ENCODE measurements around the gene GK. TPM values are rescaled to one million over a fixed set of nuclear protein-coding genes. Genes with fewer than 3 reads are reported as not detected.

GK gene
- 4.7 TPM for total RNA-seq

GRCh38 chrX:30653415-30654131 is at the start of gene GK:
Gene GK (plus strand): TSS chrX:30653423. CDS start chrX:30653538, 115 bp downstream.
- Histone ChIP-seq H3K27me3 (ENCODE audit: control insufficient read depth in 3 of 3, insufficient read depth in 3 of 3, low read length in 3 of 3) (no peaks in the 10 kb centered on the region), H3K4me1 (ENCODE audit: control insufficient read depth in 3 of 3, insufficient read depth in 3 of 3, low read length in 3 of 3) (peaks cover 0 to 3% (median 2%) of the 10 kb centered on the region in 3 donors), H3K9me3 (ENCODE audit: control insufficient read depth in 3 of 3, low read length in 3 of 3) (no peaks in the 10 kb centered on the region), H3K36me3 (ENCODE audit: control insufficient read depth in 3 of 3, insufficient read depth in 3 of 3, low read length in 3 of 3) (no peaks in the 10 kb centered on the region), H3K27ac (ENCODE audit: low read depth, low read length) (peak within 1 kb of the TSS; percentile 68), H3K9ac (ENCODE audit: low read depth in 1 of 3, low read length in 3 of 3) (peak within 1 kb of the TSS; percentile 59 to 71 (median 66)), H3K4me3 (ENCODE audit: low read length in 3 of 3) (peak within 1 kb of the TSS; percentile 72 to 84 (median 78))

- Histone ChIP-seq H3K4me1 (ENCODE audit: control insufficient read depth in 3 of 3, insufficient read depth in 3 of 3, low read length in 3 of 3) (no peaks in the 10 kb centered on the region), H3K27ac (ENCODE audit: low read depth, low read length) (no peak overlapping the region), H3K36me3 (ENCODE audit: control insufficient read depth in 3 of 3, insufficient read depth in 3 of 3, low read length in 3 of 3) (no peaks in the 10 kb centered on the region), H3K4me3 (ENCODE audit: low read length in 3 of 3) (no peak overlapping the region), H3K9ac (ENCODE audit: low read depth in 1 of 3, low read length in 3 of 3) (no peak overlapping the region), H3K9me3 (ENCODE audit: control insufficient read depth in 3 of 3, low read length in 3 of 3) (no peaks in the 10 kb centered on the region), H3K27me3 (ENCODE audit: control insufficient read depth in 3 of 3, insufficient read depth in 3 of 3, low read length in 3 of 3) (no peaks in the 10 kb centered on the region)
Measured at GRCh38 chrX:30607155-30607554, 46.1 kb upstream of the GK start.

GRCh38 chrX:30610026-30610425 is 43.2 kb upstream of the GK start:
- Histone ChIP-seq H3K9ac (ENCODE audit: low read depth in 1 of 3, low read length in 3 of 3) (no peak overlapping the region), H3K4me1 (ENCODE audit: control insufficient read depth in 3 of 3, insufficient read depth in 3 of 3, low read length in 3 of 3) (no peaks in the 10 kb centered on the region), H3K27ac (ENCODE audit: low read depth, low read length) (no peak overlapping the region), H3K4me3 (ENCODE audit: low read length in 3 of 3) (no peak overlapping the region), H3K36me3 (ENCODE audit: control insufficient read depth in 3 of 3, insufficient read depth in 3 of 3, low read length in 3 of 3) (no peaks in the 10 kb centered on the region), H3K9me3 (ENCODE audit: control insufficient read depth in 3 of 3, low read length in 3 of 3) (no peaks in the 10 kb centered on the region), H3K27me3 (ENCODE audit: control insufficient read depth in 3 of 3, insufficient read depth in 3 of 3, low read length in 3 of 3) (no peaks in the 10 kb centered on the region)

GRCh38 chrX:30612250-30612655 is 41.0 kb upstream of the GK start:
- H3K4me3 ChIP-seq (ENCODE audit: low read length in 3 of 3): no peak overlapping the region
- no peaks in the 10 kb centered on the region for H3K36me3 ChIP-seq (ENCODE audit: control insufficient read depth in 3 of 3, insufficient read depth in 3 of 3, low read length in 3 of 3)
- H3K27me3 ChIP-seq (ENCODE audit: control insufficient read depth in 3 of 3, insufficient read depth in 3 of 3, low read length in 3 of 3): no peaks in the 10 kb centered on the region
- no peak overlapping the region for H3K9ac ChIP-seq (ENCODE audit: low read depth in 1 of 3, low read length in 3 of 3)
- H3K9me3 ChIP-seq (ENCODE audit: control insufficient read depth in 3 of 3, low read length in 3 of 3): no peaks in the 10 kb centered on the region
- H3K27ac ChIP-seq (ENCODE audit: low read depth, low read length): no peak overlapping the region
- H3K4me1 ChIP-seq (ENCODE audit: control insufficient read depth in 3 of 3, insufficient read depth in 3 of 3, low read length in 3 of 3): no peaks in the 10 kb centered on the region

- H3K9me3 ChIP-seq (ENCODE audit: control insufficient read depth in 3 of 3, low read length in 3 of 3): no peaks in the 10 kb centered on the region
- no peak overlapping the region for H3K9ac ChIP-seq (ENCODE audit: low read depth in 1 of 3, low read length in 3 of 3)
- H3K4me1 ChIP-seq (ENCODE audit: control insufficient read depth in 3 of 3, insufficient read depth in 3 of 3, low read length in 3 of 3): no peaks in the 10 kb centered on the region
- no peaks in the 10 kb centered on the region for H3K36me3 ChIP-seq (ENCODE audit: control insufficient read depth in 3 of 3, insufficient read depth in 3 of 3, low read length in 3 of 3)
- no peaks in the 10 kb centered on the region for H3K27me3 ChIP-seq (ENCODE audit: control insufficient read depth in 3 of 3, insufficient read depth in 3 of 3, low read length in 3 of 3)
- H3K27ac ChIP-seq (ENCODE audit: low read depth, low read length): no peak overlapping the region
- H3K4me3 ChIP-seq (ENCODE audit: low read length in 3 of 3): no peak overlapping the region
Measured at GRCh38 chrX:30613721-30614120, 39.5 kb upstream of the GK start.

- Histone ChIP-seq H3K9me3 (ENCODE audit: control insufficient read depth in 3 of 3, low read length in 3 of 3) (no peaks in the 10 kb centered on the region), H3K9ac (ENCODE audit: low read depth in 1 of 3, low read length in 3 of 3) (no peak overlapping the region), H3K27ac (ENCODE audit: low read depth, low read length) (no peak overlapping the region), H3K4me3 (ENCODE audit: low read length in 3 of 3) (no peak overlapping the region), H3K27me3 (ENCODE audit: control insufficient read depth in 3 of 3, insufficient read depth in 3 of 3, low read length in 3 of 3) (no peaks in the 10 kb centered on the region), H3K4me1 (ENCODE audit: control insufficient read depth in 3 of 3, insufficient read depth in 3 of 3, low read length in 3 of 3) (no peaks in the 10 kb centered on the region), H3K36me3 (ENCODE audit: control insufficient read depth in 3 of 3, insufficient read depth in 3 of 3, low read length in 3 of 3) (no peaks in the 10 kb centered on the region)
Measured at GRCh38 chrX:30615229-30615628, 38.0 kb upstream of the GK start.

- Histone ChIP-seq H3K27me3 (ENCODE audit: control insufficient read depth in 3 of 3, insufficient read depth in 3 of 3, low read length in 3 of 3) (no peaks in the 10 kb centered on the region), H3K27ac (ENCODE audit: low read depth, low read length) (no peak overlapping the region), H3K4me3 (ENCODE audit: low read length in 3 of 3) (no peak overlapping the region), H3K4me1 (ENCODE audit: control insufficient read depth in 3 of 3, insufficient read depth in 3 of 3, low read length in 3 of 3) (no peaks in the 10 kb centered on the region), H3K9ac (ENCODE audit: low read depth in 1 of 3, low read length in 3 of 3) (no peak overlapping the region), H3K36me3 (ENCODE audit: control insufficient read depth in 3 of 3, insufficient read depth in 3 of 3, low read length in 3 of 3) (no peaks in the 10 kb centered on the region), H3K9me3 (ENCODE audit: control insufficient read depth in 3 of 3, low read length in 3 of 3) (peaks cover 0 to 7% (median 0%) of the 10 kb centered on the region in 3 donors)
Measured at GRCh38 chrX:30618160-30618765, 35.0 kb upstream of the GK start.

GRCh38 chrX:30620125-30620524 is 33.1 kb upstream of the GK start:
- H3K27me3 ChIP-seq (ENCODE audit: control insufficient read depth in 3 of 3, insufficient read depth in 3 of 3, low read length in 3 of 3): no peaks in the 10 kb centered on the region
- H3K27ac ChIP-seq (ENCODE audit: low read depth, low read length): no peak overlapping the region
- peaks cover 0 to 7% (median 0%) of the 10 kb centered on the region in 3 donors for H3K9me3 ChIP-seq (ENCODE audit: control insufficient read depth in 3 of 3, low read length in 3 of 3)
- no peak overlapping the region for H3K4me3 ChIP-seq (ENCODE audit: low read length in 3 of 3)
- no peaks in the 10 kb centered on the region for H3K4me1 ChIP-seq (ENCODE audit: control insufficient read depth in 3 of 3, insufficient read depth in 3 of 3, low read length in 3 of 3)
- no peaks in the 10 kb centered on the region for H3K36me3 ChIP-seq (ENCODE audit: control insufficient read depth in 3 of 3, insufficient read depth in 3 of 3, low read length in 3 of 3)
- no peak overlapping the region for H3K9ac ChIP-seq (ENCODE audit: low read depth in 1 of 3, low read length in 3 of 3)

- Histone ChIP-seq H3K9ac (ENCODE audit: low read depth in 1 of 3, low read length in 3 of 3) (no peak overlapping the region), H3K4me1 (ENCODE audit: control insufficient read depth in 3 of 3, insufficient read depth in 3 of 3, low read length in 3 of 3) (no peaks in the 10 kb centered on the region), H3K4me3 (ENCODE audit: low read length in 3 of 3) (no peak overlapping the region), H3K27me3 (ENCODE audit: control insufficient read depth in 3 of 3, insufficient read depth in 3 of 3, low read length in 3 of 3) (no peaks in the 10 kb centered on the region), H3K36me3 (ENCODE audit: control insufficient read depth in 3 of 3, insufficient read depth in 3 of 3, low read length in 3 of 3) (no peaks in the 10 kb centered on the region), H3K27ac (ENCODE audit: low read depth, low read length) (peak overlapping the region; percentile 36), H3K9me3 (ENCODE audit: control insufficient read depth in 3 of 3, low read length in 3 of 3) (peaks cover 0 to 7% (median 0%) of the 10 kb centered on the region in 3 donors)
Measured at GRCh38 chrX:30620980-30621618, 32.1 kb upstream of the GK start.

GRCh38 chrX:30622361-30622760 is 30.9 kb upstream of the GK start:
- no peak overlapping the region for H3K4me3 ChIP-seq (ENCODE audit: low read length in 3 of 3)

More at GRCh38 chrX:30622361-30622760, 30.9 kb upstream of the GK start:
- H3K9ac ChIP-seq (ENCODE audit: low read depth in 1 of 3, low read length in 3 of 3): no peak overlapping the region
- no peak overlapping the region for H3K27ac ChIP-seq (ENCODE audit: low read depth, low read length)
- H3K9me3 ChIP-seq (ENCODE audit: control insufficient read depth in 3 of 3, low read length in 3 of 3): peaks cover 0 to 7% (median 0%) of the 10 kb centered on the region in 3 donors
- H3K27me3 ChIP-seq (ENCODE audit: control insufficient read depth in 3 of 3, insufficient read depth in 3 of 3, low read length in 3 of 3): no peaks in the 10 kb centered on the region
- no peaks in the 10 kb centered on the region for H3K36me3 ChIP-seq (ENCODE audit: control insufficient read depth in 3 of 3, insufficient read depth in 3 of 3, low read length in 3 of 3)
- H3K4me1 ChIP-seq (ENCODE audit: control insufficient read depth in 3 of 3, insufficient read depth in 3 of 3, low read length in 3 of 3): no peaks in the 10 kb centered on the region

Data from skeletal muscle tissue (tissue), 4 donors.